HepG2 (cell line): Measurements from ENCODE around the gene SRXN1. TPM values are rescaled to one million over a fixed set of nuclear protein-coding genes. Genes with fewer than 3 reads are reported as not detected.

Experiments used
- CEBPB ChIP-seq: IDR thresholded peaks from 2 replicates; pipeline ENCODE4 v1.6.1; 2011; ENCODE audit warnings: low read depth, low read length, improper control_type of control experiment, borderline replicate concordance
- FOSL1 ChIP-seq: sonication (generic); formaldehyde crosslinking; IDR thresholded peaks from 2 replicates; pipeline ENCODE4 v1.9.0; 2021; ENCODE audit warnings: missing genetic modification reagents, borderline replicate concordance
- FOSL2 ChIP-seq: sonication (generic); formaldehyde crosslinking; IDR thresholded peaks from 2 replicates; pipeline ENCODE4 v1.4.0; 2020; ENCODE audit warnings: missing genetic modification reagents
- IKZF4 ChIP-seq: sonication (generic); formaldehyde crosslinking; IDR thresholded peaks from 2 replicates; pipeline ENCODE4 v1.5.1; 2020; ENCODE audit warnings: borderline replicate concordance, mild to moderate bottlenecking, low read depth, missing genetic modification reagents; ENCODE audit errors: not compliant biosample characterization
- MEF2D ChIP-seq: sonication (generic); formaldehyde crosslinking; IDR thresholded peaks from 2 replicates; pipeline ENCODE4 v1.5.1; 2020; ENCODE audit warnings: mild to moderate bottlenecking, missing genetic modification reagents
- PTBP1 ChIP-seq: fragments of 200-400 bp; formaldehyde crosslinking; IDR thresholded peaks from 2 replicates; pipeline ENCODE4 v1.6.1; 2018; ENCODE audit warnings: low read length, low read depth; ENCODE audit not compliant: poor library complexity, severe bottlenecking
- REXO4 ChIP-seq: sonication (generic); formaldehyde crosslinking; IDR thresholded peaks from 2 replicates; pipeline ENCODE4 v1.8.0; 2022; ENCODE audit warnings: missing genetic modification reagents, mild to moderate bottlenecking, borderline replicate concordance
- TCF7 ChIP-seq: sonication (generic); IDR thresholded peaks from 2 replicates; pipeline ENCODE4 v1.6.1; 2016; ENCODE audit warnings: antibody characterized with exemption, low read depth
- ZNF263 ChIP-seq: sonication (generic); formaldehyde crosslinking; IDR thresholded peaks from 2 replicates; pipeline ENCODE4 v1.4.0; 2020; ENCODE audit warnings: missing genetic modification reagents
- ZZZ3 ChIP-seq: sonication (generic); formaldehyde crosslinking; IDR thresholded peaks from 2 replicates; pipeline ENCODE4 v1.4.0; 2020; ENCODE audit warnings: missing genetic modification reagents, mild to moderate bottlenecking, borderline replicate concordance
- polyA plus RNA-seq, 8 experiments: library from polyadenylated mRNA; depleted of rRNA in 3 of 8; stranded (reverse) in 7 of 8; unstranded in 1 of 8; fragments of >200 nt; fragmentation: Illumina TruSeq in 4 of 8; extraction: Trizol in 4 of 8; gene quantifications; 2 replicates each; pipeline versions ENCODE4 v1.2.1 to v1.2.3, GENCODE V29; 2011 to 2016; ENCODE audit warnings: low read depth in 4 of 8, missing spikeins in 1 of 8, mixed read lengths in 1 of 8; ENCODE audit not compliant: insufficient read depth in 1 of 8
- total RNA-seq, 5 experiments: library from RNA; depleted of rRNA; stranded (reverse); fragments of >200 nt; fragmentation: Illumina TruSeq; extraction: Trizol; gene quantifications; 2 replicates each; pipeline ENCODE4 v1.2.3, GENCODE V29; 2016; ENCODE audit warnings: low read depth in 1 of 5
- TF ChIP-seq, protein P1 (sequence below): fragments of 450-650 bp; IDR thresholded peaks from 2 replicates; pipeline ENCODE4 v1.6.1; 2016
- TF ChIP-seq, protein P2 (sequence below): IDR thresholded peaks from 2 replicates; pipeline ENCODE4 v1.6.1; 2012; ENCODE audit warnings: inconsistent platforms
- TF ChIP-seq, protein P3 (sequence below): sonication (generic); formaldehyde crosslinking; conservative IDR thresholded peaks from 2 replicates; pipeline ENCODE4 v1.4.0; 2020; ENCODE audit warnings: mild to moderate bottlenecking, missing genetic modification reagents, moderate library complexity
- TF ChIP-seq, protein P4 (sequence below): sonication (generic); formaldehyde crosslinking; IDR thresholded peaks from 2 replicates; pipeline ENCODE4 v1.5.0; 2020; ENCODE audit warnings: missing genetic modification reagents
- TF ChIP-seq, protein P5 (sequence below): sonication (generic); formaldehyde crosslinking; IDR thresholded peaks from 2 replicates; pipeline ENCODE4 v1.5.1; 2020; ENCODE audit warnings: mild to moderate bottlenecking, missing genetic modification reagents, borderline replicate concordance
- TF ChIP-seq, protein P6 (sequence below): sonication (generic); formaldehyde crosslinking; IDR thresholded peaks from 2 replicates; pipeline ENCODE4 v1.5.1; 2020; ENCODE audit warnings: missing genetic modification reagents, mild to moderate bottlenecking, borderline replicate concordance

The SRXN1 gene
- total and polyA plus RNA-seq, 2 of the 13 experiments (the other 11 are each of a cell fraction or from before 2014, with no cell fraction given) = 29.9 to 87.7 TPM

DNA sequence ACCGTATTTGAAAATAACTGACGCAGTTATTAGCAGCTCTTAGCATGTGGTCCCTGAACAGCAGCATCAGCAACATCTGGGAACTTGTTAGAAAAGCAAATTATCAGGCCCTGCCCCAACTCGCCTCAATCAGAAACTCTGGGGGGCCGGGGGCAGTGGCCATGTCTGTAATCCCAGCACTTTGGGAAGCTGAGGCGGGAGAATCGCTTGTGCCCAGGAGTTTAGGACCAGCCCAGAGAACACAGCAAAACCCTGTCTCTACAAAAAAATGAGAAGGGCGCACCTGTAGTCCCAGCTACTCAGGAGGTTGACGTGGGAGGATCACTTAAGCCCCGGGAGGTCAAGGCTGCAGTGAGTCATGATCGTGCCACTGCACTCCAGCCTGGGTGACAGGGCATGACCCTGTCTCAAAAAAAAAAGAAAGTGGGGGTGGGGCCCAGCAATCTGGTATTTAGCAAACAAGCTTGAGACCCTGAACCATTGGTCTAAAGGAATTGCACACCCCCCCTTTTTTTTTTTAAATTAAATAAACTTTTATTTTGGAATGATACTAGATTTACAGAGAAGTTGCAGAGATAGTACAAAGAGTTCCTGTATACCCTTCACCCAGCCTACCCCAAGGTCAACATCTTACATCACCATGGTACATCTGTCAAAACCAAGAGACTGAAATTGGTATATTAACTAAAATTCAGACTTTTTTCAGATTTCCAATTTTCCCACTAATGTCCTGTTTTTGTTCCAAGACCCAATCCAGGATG is 6.7 kb downstream of the SRXN1 start (continued):
- TF ChIP-seq, protein P1, sequence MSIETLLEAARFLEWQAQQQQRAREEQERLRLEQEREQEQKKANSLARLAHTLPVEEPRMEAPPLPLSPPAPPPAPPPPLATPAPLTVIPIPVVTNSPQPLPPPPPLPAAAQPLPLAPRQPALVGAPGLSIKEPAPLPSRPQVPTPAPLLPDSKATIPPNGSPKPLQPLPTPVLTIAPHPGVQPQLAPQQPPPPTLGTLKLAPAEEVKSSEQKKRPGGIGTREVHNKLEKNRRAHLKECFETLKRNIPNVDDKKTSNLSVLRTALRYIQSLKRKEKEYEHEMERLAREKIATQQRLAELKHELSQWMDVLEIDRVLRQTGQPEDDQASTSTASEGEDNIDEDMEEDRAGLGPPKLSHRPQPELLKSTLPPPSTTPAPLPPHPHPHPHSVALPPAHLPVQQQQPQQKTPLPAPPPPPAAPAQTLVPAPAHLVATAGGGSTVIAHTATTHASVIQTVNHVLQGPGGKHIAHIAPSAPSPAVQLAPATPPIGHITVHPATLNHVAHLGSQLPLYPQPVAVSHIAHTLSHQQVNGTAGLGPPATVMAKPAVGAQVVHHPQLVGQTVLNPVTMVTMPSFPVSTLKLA = 0 out of 2 replicates have a peak, but pooled peaks have one; percentile 3
- peak; percentile 46; the same call in 1 of the 2 replicates for TF ChIP-seq CEBPB
- TF ChIP-seq ZZZ3 (CRISPR knock-in tag) = 0 out of 2 replicates have a peak, but pooled peaks have one; percentile 17
- TF ChIP-seq PTBP1 = peak; percentile 97
- TF ChIP-seq FOSL2 = peak; percentile 96
- TF ChIP-seq, protein P2, sequence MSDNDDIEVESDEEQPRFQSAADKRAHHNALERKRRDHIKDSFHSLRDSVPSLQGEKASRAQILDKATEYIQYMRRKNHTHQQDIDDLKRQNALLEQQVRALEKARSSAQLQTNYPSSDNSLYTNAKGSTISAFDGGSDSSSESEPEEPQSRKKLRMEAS = peak; percentile 39; the same call in 1 of the 2 replicates
- TF ChIP-seq REXO4 (CRISPR knock-in tag) = no peak
- peak; percentile 78 for TF ChIP-seq FOSL1
- TF ChIP-seq, protein P3, sequence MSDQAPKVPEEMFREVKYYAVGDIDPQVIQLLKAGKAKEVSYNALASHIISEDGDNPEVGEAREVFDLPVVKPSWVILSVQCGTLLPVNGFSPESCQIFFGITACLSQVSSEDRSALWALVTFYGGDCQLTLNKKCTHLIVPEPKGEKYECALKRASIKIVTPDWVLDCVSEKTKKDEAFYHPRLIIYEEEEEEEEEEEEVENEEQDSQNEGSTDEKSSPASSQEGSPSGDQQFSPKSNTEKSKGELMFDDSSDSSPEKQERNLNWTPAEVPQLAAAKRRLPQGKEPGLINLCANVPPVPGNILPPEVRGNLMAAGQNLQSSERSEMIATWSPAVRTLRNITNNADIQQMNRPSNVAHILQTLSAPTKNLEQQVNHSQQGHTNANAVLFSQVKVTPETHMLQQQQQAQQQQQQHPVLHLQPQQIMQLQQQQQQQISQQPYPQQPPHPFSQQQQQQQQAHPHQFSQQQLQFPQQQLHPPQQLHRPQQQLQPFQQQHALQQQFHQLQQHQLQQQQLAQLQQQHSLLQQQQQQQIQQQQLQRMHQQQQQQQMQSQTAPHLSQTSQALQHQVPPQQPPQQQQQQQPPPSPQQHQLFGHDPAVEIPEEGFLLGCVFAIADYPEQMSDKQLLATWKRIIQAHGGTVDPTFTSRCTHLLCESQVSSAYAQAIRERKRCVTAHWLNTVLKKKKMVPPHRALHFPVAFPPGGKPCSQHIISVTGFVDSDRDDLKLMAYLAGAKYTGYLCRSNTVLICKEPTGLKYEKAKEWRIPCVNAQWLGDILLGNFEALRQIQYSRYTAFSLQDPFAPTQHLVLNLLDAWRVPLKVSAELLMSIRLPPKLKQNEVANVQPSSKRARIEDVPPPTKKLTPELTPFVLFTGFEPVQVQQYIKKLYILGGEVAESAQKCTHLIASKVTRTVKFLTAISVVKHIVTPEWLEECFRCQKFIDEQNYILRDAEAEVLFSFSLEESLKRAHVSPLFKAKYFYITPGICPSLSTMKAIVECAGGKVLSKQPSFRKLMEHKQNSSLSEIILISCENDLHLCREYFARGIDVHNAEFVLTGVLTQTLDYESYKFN = peak; percentile 57; the same call in 1 of the 2 replicates
- TF ChIP-seq, protein P4, sequence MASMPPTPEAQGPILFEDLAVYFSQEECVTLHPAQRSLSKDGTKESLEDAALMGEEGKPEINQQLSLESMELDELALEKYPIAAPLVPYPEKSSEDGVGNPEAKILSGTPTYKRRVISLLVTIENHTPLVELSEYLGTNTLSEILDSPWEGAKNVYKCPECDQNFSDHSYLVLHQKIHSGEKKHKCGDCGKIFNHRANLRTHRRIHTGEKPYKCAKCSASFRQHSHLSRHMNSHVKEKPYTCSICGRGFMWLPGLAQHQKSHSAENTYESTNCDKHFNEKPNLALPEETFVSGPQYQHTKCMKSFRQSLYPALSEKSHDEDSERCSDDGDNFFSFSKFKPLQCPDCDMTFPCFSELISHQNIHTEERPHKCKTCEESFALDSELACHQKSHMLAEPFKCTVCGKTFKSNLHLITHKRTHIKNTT = no peak
- 0 out of 2 replicates have a peak, but pooled peaks have one; percentile 3 for TF ChIP-seq TCF7
- TF ChIP-seq, protein P5, sequence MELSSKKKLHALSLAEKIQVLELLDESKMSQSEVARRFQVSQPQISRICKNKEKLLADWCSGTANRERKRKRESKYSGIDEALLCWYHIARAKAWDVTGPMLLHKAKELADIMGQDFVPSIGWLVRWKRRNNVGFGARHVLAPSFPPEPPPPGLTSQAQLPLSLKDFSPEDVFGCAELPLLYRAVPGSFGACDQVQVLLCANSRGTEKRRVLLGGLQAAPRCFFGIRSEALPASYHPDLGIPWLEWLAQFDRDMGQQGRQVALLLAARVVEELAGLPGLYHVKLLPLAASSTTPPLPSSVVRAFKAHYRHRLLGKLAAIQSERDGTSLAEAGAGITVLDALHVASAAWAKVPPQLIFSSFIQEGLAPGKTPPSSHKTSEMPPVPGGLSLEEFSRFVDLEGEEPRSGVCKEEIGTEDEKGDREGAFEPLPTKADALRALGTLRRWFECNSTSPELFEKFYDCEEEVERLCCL (CRISPR knock-in tag) = no peak
- TF ChIP-seq IKZF4 (CRISPR knock-in tag) = no peak
- TF ChIP-seq ZNF263 (CRISPR knock-in tag) = 0 out of 2 replicates have a peak, but pooled peaks have one; percentile 1
- TF ChIP-seq MEF2D (CRISPR knock-in tag) = no peak
- TF ChIP-seq, protein P6, sequence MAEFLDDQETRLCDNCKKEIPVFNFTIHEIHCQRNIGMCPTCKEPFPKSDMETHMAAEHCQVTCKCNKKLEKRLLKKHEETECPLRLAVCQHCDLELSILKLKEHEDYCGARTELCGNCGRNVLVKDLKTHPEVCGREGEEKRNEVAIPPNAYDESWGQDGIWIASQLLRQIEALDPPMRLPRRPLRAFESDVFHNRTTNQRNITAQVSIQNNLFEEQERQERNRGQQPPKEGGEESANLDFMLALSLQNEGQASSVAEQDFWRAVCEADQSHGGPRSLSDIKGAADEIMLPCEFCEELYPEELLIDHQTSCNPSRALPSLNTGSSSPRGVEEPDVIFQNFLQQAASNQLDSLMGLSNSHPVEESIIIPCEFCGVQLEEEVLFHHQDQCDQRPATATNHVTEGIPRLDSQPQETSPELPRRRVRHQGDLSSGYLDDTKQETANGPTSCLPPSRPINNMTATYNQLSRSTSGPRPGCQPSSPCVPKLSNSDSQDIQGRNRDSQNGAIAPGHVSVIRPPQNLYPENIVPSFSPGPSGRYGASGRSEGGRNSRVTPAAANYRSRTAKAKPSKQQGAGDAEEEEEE (CRISPR knock-in tag) = no peak
